HepG2 (cell line): ENCODE measurements around the gene SIRT7. TPM values are rescaled to one million over a fixed set of nuclear protein-coding genes. Genes with fewer than 3 reads are reported as not detected.

Experiments used
- CAMTA2 ChIP-seq: sonication (generic); formaldehyde crosslinking; IDR thresholded peaks from 2 replicates; pipeline ENCODE4 v1.4.0; 2020; ENCODE audit warnings: mild to moderate bottlenecking, missing genetic modification reagents, borderline replicate concordance
- CEBPB ChIP-seq: IDR thresholded peaks from 2 replicates; pipeline ENCODE4 v1.6.1; 2011; ENCODE audit warnings: low read depth, low read length, improper control_type of control experiment, borderline replicate concordance
- CEBPG ChIP-seq: IDR thresholded peaks from 2 replicates; pipeline ENCODE4 v1.6.1; 2016
- FOXC1 ChIP-seq: sonication (generic); formaldehyde crosslinking; IDR thresholded peaks from 2 replicates; pipeline ENCODE4 v1.8.0; 2022; ENCODE audit warnings: mild to moderate bottlenecking, missing genetic modification reagents, borderline replicate concordance
- FOXO1 ChIP-seq: sonication (generic); formaldehyde crosslinking; IDR thresholded peaks from 2 replicates; pipeline ENCODE4 v1.4.0; 2020; ENCODE audit warnings: missing genetic modification reagents
- GATAD2A ChIP-seq: IDR thresholded peaks from 2 replicates; pipeline ENCODE4 v1.6.1; 2016
- GFI1 ChIP-seq: sonication (generic); formaldehyde crosslinking; IDR thresholded peaks from 2 replicates; pipeline ENCODE4 v1.5.0; 2020; ENCODE audit warnings: missing genetic modification reagents, mild to moderate bottlenecking, borderline replicate concordance
- GLI4 ChIP-seq: sonication (generic); formaldehyde crosslinking; IDR thresholded peaks from 2 replicates; pipeline ENCODE4 v1.5.1; 2020; ENCODE audit warnings: missing genetic modification reagents, mild to moderate bottlenecking, moderate library complexity, borderline replicate concordance
- GZF1 ChIP-seq: sonication (generic); formaldehyde crosslinking; IDR thresholded peaks from 2 replicates; pipeline ENCODE4 v1.5.1; 2020; ENCODE audit warnings: mild to moderate bottlenecking, missing genetic modification reagents
- IKZF4 ChIP-seq: sonication (generic); formaldehyde crosslinking; IDR thresholded peaks from 2 replicates; pipeline ENCODE4 v1.5.1; 2020; ENCODE audit warnings: borderline replicate concordance, mild to moderate bottlenecking, low read depth, missing genetic modification reagents; ENCODE audit errors: not compliant biosample characterization
- KAT2B ChIP-seq: fragments of 150-350 bp; IDR thresholded peaks from 2 replicates; pipeline ENCODE4 v1.6.1; 2014; ENCODE audit warnings: low read depth, low read length, borderline replicate concordance
- KDM4B ChIP-seq: sonication (generic); formaldehyde crosslinking; IDR thresholded peaks from 2 replicates; pipeline ENCODE4 v1.4.0; 2020; ENCODE audit warnings: missing genetic modification reagents
- NFATC3 ChIP-seq: sonication (generic); formaldehyde crosslinking; IDR thresholded peaks from 2 replicates; pipeline ENCODE4 v1.5.1; 2020; ENCODE audit warnings: mild to moderate bottlenecking, missing genetic modification reagents
- NRL ChIP-seq: sonication (generic); formaldehyde crosslinking; IDR thresholded peaks from 2 replicates; pipeline ENCODE4 v1.5.0; 2020; ENCODE audit warnings: missing genetic modification reagents, mild to moderate bottlenecking, moderate library complexity, borderline replicate concordance
- RFXAP ChIP-seq: sonication (generic); formaldehyde crosslinking; IDR thresholded peaks from 2 replicates; pipeline ENCODE4 v1.4.0; 2020; ENCODE audit warnings: missing genetic modification reagents, borderline replicate concordance
- SATB2 ChIP-seq: sonication (generic); formaldehyde crosslinking; IDR thresholded peaks from 2 replicates; pipeline ENCODE4 v1.5.0; 2020; ENCODE audit warnings: missing genetic modification reagents
- TARDBP ChIP-seq: sonication (generic); formaldehyde crosslinking; IDR thresholded peaks from 2 replicates; pipeline ENCODE4 v1.8.0; 2022; ENCODE audit warnings: mild to moderate bottlenecking, missing genetic modification reagents
- TEAD2 ChIP-seq: sonication (generic); formaldehyde crosslinking; IDR thresholded peaks from 2 replicates; pipeline ENCODE4 v1.9.0; 2021; ENCODE audit warnings: missing genetic modification reagents
- TSC22D2 ChIP-seq: sonication (generic); formaldehyde crosslinking; IDR thresholded peaks from 2 replicates; pipeline ENCODE4 v1.5.1; 2020; ENCODE audit warnings: missing genetic modification reagents, mild to moderate bottlenecking, borderline replicate concordance
- U2AF2 ChIP-seq: fragments of 200-400 bp; formaldehyde crosslinking; IDR thresholded peaks from 2 replicates; pipeline ENCODE4 v1.6.1; 2017; ENCODE audit warnings: low read depth, mild to moderate bottlenecking, low read length
- YEATS4 ChIP-seq: sonication (generic); formaldehyde crosslinking; IDR thresholded peaks from 2 replicates; pipeline ENCODE4 v1.4.0; 2020; ENCODE audit warnings: missing genetic modification reagents, borderline replicate concordance
- ZBTB3 ChIP-seq: sonication (generic); formaldehyde crosslinking; IDR thresholded peaks from 2 replicates; pipeline ENCODE4 v1.4.0; 2020; ENCODE audit warnings: low read depth, mild to moderate bottlenecking, moderate library complexity, missing genetic modification reagents, borderline replicate concordance
- ZBTB7A ChIP-seq: sonication (generic); formaldehyde crosslinking; IDR thresholded peaks from 2 replicates; pipeline ENCODE4 v1.8.0; 2022; ENCODE audit warnings: mild to moderate bottlenecking, missing genetic modification reagents
- ZFP36L2 ChIP-seq: sonication (generic); formaldehyde crosslinking; IDR thresholded peaks from 2 replicates; pipeline ENCODE4 v1.4.0; 2020; ENCODE audit warnings: missing genetic modification reagents
- ZKSCAN1 ChIP-seq: fragments of 150-350 bp; IDR thresholded peaks from 2 replicates; pipeline ENCODE4 v1.6.1; 2014; ENCODE audit warnings: low read length
- ZNF430 ChIP-seq: sonication (generic); formaldehyde crosslinking; IDR thresholded peaks from 2 replicates; pipeline ENCODE4 v1.9.0; 2021; ENCODE audit warnings: mild to moderate bottlenecking, missing genetic modification reagents
- ZNF776 ChIP-seq: sonication (generic); formaldehyde crosslinking; IDR thresholded peaks from 2 replicates; pipeline ENCODE4 v1.4.0; 2020; ENCODE audit warnings: mild to moderate bottlenecking, missing genetic modification reagents
- ZNF841 ChIP-seq: sonication (generic); formaldehyde crosslinking; IDR thresholded peaks from 2 replicates; pipeline ENCODE4 v1.8.1; 2023; ENCODE audit warnings: missing genetic modification reagents, borderline replicate concordance
- ZSCAN22 ChIP-seq: sonication (generic); formaldehyde crosslinking; IDR thresholded peaks from 2 replicates; pipeline ENCODE4 v1.4.0; 2020; ENCODE audit warnings: mild to moderate bottlenecking, missing genetic modification reagents
- polyA plus RNA-seq, 8 experiments: library from polyadenylated mRNA; depleted of rRNA in 3 of 8; stranded (reverse) in 7 of 8; unstranded in 1 of 8; fragments of >200 nt; fragmentation: Illumina TruSeq in 4 of 8; extraction: Trizol in 4 of 8; gene quantifications; 2 replicates each; pipeline versions ENCODE4 v1.2.1 to v1.2.3, GENCODE V29; 2011 to 2016; ENCODE audit warnings: low read depth in 4 of 8, missing spikeins in 1 of 8, mixed read lengths in 1 of 8; ENCODE audit not compliant: insufficient read depth in 1 of 8
- total RNA-seq, 5 experiments: library from RNA; depleted of rRNA; stranded (reverse); fragments of >200 nt; fragmentation: Illumina TruSeq; extraction: Trizol; gene quantifications; 2 replicates each; pipeline ENCODE4 v1.2.3, GENCODE V29; 2016; ENCODE audit warnings: low read depth in 1 of 5
- TF ChIP-seq, protein P1 (sequence below): IDR thresholded peaks from 2 replicates; pipeline ENCODE4 v1.6.1; 2016; ENCODE audit warnings: low read depth, borderline replicate concordance
- TF ChIP-seq, protein P2 (sequence below): IDR thresholded peaks from 2 replicates; pipeline ENCODE4 v1.6.1; 2016; ENCODE audit warnings: missing compliant biosample characterization, missing genetic modification reagents, borderline replicate concordance

Gene SIRT7
- total and polyA plus RNA-seq, 2 of the 13 experiments (the other 11 are each of a cell fraction or from before 2014, with no cell fraction given): 8.3 to 24.8 TPM

DNA sequence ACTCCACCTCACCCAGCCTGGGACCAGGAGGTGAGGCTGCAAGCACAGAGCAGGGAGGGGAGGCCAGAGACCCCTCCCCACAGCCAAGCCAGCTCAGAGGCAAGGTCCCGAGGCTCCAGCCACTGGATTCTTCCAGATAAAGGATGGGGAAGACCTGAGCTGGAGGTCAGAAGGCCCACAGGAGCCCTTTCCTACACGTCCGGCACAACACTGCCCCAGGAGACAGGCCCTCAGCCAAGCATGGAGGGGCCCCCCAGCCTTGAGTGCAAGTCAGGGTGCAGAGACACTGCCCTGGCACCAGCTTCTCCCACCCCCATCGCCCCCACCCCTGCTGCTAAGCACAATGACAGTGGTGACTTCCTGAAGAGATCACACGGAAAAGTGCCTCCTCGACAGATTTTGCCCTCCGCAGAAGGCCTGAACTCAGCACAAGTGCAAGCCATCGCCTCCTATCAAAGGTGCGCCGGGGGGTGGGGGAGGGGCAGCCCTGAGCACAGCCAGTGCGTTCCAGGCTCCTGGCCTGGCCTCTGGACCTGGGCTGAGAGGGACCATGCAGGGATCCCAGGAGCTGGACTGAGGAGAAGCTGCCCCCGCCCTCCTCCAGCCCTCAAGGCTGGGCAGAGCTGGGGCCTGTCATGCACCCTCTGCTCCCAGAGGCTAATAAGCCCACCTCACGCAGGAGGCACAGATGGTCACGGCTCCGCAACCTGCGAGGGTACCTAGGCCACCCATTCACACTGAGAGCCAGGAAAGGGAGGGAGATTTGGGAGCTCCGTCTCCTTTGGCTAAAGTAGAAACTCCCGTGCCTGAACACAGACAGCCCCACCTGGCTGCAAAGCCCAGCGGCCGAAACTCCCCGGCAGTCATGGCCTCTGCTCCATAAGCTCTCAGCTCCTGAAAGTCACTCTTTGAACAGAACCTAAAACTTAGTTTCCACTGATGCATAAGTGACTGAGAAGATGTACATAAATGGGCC lies 6.9 kb upstream of the SIRT7 start (continued):
- TF ChIP-seq, protein P1, sequence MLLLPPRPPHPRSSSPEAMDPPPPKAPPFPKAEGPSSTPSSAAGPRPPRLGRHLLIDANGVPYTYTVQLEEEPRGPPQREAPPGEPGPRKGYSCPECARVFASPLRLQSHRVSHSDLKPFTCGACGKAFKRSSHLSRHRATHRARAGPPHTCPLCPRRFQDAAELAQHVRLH (CRISPR knock-in tag): no peak
- TF ChIP-seq, protein P2, sequence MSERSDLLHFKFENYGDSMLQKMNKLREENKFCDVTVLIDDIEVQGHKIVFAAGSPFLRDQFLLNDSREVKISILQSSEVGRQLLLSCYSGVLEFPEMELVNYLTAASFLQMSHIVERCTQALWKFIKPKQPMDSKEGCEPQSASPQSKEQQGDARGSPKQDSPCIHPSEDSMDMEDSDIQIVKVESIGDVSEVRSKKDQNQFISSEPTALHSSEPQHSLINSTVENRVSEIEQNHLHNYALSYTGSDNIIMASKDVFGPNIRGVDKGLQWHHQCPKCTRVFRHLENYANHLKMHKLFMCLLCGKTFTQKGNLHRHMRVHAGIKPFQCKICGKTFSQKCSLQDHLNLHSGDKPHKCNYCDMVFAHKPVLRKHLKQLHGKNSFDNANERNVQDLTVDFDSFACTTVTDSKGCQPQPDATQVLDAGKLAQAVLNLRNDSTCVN (CRISPR knock-in tag): no peak
- TF ChIP-seq IKZF4 (CRISPR knock-in tag) (no peak), ZFP36L2 (CRISPR knock-in tag) (no peak), TARDBP (CRISPR knock-in tag) (0 out of 2 replicates have a peak, but pooled peaks have one; percentile 58), CEBPG (CRISPR knock-in tag) (no peak), ZSCAN22 (CRISPR knock-in tag) (no peak), TEAD2 (CRISPR knock-in tag) (no peak), YEATS4 (CRISPR knock-in tag) (peak; percentile 35; the same call in 1 of the 2 replicates), U2AF2 (no peak), SATB2 (CRISPR knock-in tag) (no peak), KDM4B (CRISPR knock-in tag) (no peak), RFXAP (CRISPR knock-in tag) (no peak), GLI4 (CRISPR knock-in tag) (no peak), KAT2B (no peak), CEBPB (no peak), NFATC3 (CRISPR knock-in tag) (no peak), ZNF776 (CRISPR knock-in tag) (no peak), FOXC1 (CRISPR knock-in tag) (no peak), ZBTB3 (CRISPR knock-in tag) (no peak), GATAD2A (CRISPR knock-in tag) (no peak), ZNF430 (no peak), ZBTB7A (no peak), GZF1 (CRISPR knock-in tag) (no peak), FOXO1 (no peak), ZNF841 (CRISPR knock-in tag) (no peak), NRL (CRISPR knock-in tag) (no peak), ZKSCAN1 (no peak), CAMTA2 (CRISPR knock-in tag) (no peak), GFI1 (CRISPR knock-in tag) (no peak), TSC22D2 (CRISPR knock-in tag) (no peak)
